ENCODE measurements around the gene PLD2.
"Not testable (repeated sequence)": the region's sequence is repeated elsewhere in the genome, so short reads cannot be mapped to it uniquely, and the experiment has no call there.

PLD2 gene

GRCh38 chr17:4862720-4863119 lies 55.8 kb downstream of the PLD2 start:
- no peak for DNase-seq (ENCODE audit: low spot score)
- TF ChIP-seq CTCF (conservative IDR thresholded peaks at IDR 0.05; ENCODE audit: low read depth) = no peak
- ChIA-PET POLR2A (ENCODE audit: low non-redundant PET) (no interaction called here), CTCF (interaction anchor here (0.5 to 0.6 kb wide), 3 partner anchors 26 to 152 kb away, joined by 3 to 4 read pairs (median 3); partner anchors contain the start of gene ARRB2)
- H3K27ac ChIP-seq = peak overlapping the region; percentile 75

GRCh38 chr17:4863321-4863720 lies 56.4 kb downstream of the PLD2 start:
- H3K27ac ChIP-seq = peak overlapping the region; percentile 75
- no peak for DNase-seq (ENCODE audit: low spot score)
- TF ChIP-seq CTCF (conservative IDR thresholded peaks at IDR 0.05; ENCODE audit: low read depth) = no peak
- POLR2A ChIA-PET (ENCODE audit: low non-redundant PET) = no interaction called here
- CTCF ChIA-PET = interaction anchor here (0.5 to 0.7 kb wide), 3 partner anchors 27 to 74 kb away, joined by 3 to 4 read pairs (median 4); no protein-coding TSS in a partner anchor

GRCh38 chr17:4867535-4867934 lies 60.6 kb downstream of the PLD2 start:
- POLR2A ChIA-PET (ENCODE audit: low non-redundant PET); DNase-seq (ENCODE audit: low spot score): not testable (repeated sequence)
- CTCF ChIA-PET = interaction anchor here (1.0 kb wide), 1 partner anchor 15 kb away, joined by 4 read pairs; no protein-coding TSS in a partner anchor
- peak overlapping the region; percentile 55 for H3K27ac ChIP-seq

DNA sequence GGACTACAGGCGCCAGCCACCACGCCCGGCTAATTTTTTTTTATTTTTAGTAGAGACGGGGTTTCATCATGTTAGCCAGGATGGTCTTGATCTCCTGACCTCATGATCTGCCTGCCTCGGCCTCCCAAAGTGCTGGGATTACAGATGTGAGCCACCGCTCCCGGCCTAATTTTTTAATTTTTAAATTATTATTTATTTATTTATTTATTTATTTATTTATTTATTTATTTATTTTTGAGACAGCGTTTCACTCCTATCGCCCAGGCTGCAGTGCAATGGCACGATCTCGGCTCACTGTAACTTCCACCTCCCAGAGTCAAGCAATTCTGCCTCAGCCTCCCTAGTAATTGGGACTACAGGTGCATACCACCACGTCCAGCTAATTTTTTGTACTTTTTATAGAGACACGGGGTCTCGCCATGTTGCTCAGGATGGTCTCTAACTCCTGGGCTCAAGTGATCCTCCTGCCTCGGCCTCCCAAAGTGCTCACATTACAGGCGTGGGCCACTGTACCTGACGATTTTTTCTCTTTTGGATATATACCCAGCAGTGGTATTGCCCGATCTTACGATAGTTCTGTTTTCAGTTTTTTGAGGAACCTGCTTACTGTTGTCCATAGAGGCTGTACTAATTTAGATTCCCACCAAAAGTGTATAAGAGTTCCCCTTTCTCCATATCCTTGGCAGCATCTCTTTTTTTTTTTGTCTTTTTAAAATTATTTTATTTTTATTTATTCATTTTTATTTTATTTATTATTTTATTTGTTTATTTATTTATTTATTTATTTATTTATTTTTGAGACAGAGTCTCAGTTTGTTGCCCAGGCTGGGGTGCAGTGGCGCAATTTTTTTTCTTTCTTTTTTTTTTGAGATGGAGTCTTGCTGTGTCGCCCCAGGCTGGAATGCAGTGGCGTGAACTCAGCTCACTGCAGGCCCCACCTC lies 62.4 kb downstream of the PLD2 start:
- CTCF ChIA-PET = interaction anchor here (0.6 kb wide), 1 partner anchor 34 kb away, joined by 4 read pairs; the partner anchor contains the start of gene CHRNE
- POLR2A ChIA-PET (ENCODE audit: low non-redundant PET); DNase-seq (ENCODE audit: low spot score): not testable (repeated sequence)
- peak overlapping the region; percentile 48 for H3K27ac ChIP-seq

DNA sequence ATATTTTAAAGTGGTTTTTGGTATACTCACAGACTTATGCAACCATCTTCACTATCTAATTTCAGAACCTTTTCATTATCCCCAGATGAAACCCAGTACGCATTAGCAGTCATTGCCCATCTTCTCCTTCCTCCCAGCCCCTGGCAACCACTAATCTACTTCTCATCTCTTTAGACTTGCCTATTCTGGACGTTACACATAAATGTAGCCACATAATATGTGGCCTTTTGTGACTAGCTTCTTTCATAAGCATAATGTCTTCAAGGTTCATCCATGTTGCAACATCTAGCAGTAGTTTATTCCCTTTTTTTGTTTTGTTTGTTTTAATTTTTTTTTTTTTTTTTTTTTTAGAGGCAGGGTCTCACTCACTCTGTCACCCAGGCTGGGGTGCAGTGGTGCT lies 63.9 kb downstream of the PLD2 start:
- CTCF ChIA-PET = interaction anchor here (0.6 kb wide), 1 partner anchor 170 kb away, joined by 3 read pairs; no protein-coding TSS in a partner anchor
- DNase-seq (ENCODE audit: low spot score) = no peak
- no peak for TF ChIP-seq CTCF (conservative IDR thresholded peaks at IDR 0.05; ENCODE audit: low read depth)
- POLR2A ChIA-PET (ENCODE audit: low non-redundant PET) = no interaction called here
- H3K27ac ChIP-seq = no peak overlapping the region

DNA sequence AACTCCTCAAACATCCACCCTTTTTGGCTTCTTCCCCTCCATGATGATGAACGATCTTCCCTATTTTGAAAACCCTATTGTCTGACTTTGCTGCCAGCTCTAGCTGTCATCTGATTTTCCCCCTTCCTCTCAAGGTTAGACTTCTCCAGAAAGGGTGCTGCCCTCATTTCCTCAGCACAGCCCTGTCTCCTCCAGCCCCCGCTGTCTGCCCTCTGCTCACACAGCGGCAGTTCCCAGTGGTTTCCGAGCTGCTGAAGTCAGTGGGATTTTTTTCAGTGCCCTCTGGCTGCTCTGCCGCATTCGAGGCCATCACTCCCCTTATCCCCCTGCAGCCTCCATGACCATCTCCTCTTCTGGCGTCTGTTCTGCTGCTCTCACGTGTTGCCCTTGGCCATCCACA lies 65.8 kb downstream of the PLD2 start:
- TF ChIP-seq CTCF (conservative IDR thresholded peaks at IDR 0.05; ENCODE audit: low read depth) = no peak
- CTCF ChIA-PET = interaction anchor here (0.6 to 1.0 kb wide), 2 partner anchors 8 to 83 kb away, joined by 3 to 6 read pairs; no protein-coding TSS in a partner anchor

More for the DNA sequence above, 65.8 kb downstream of the PLD2 start:
- peak overlapping the region; percentile 58 for H3K27ac ChIP-seq
- POLR2A ChIA-PET (ENCODE audit: low non-redundant PET) = no interaction called here
- no peak for DNase-seq (ENCODE audit: low spot score)
